GM12865 (cell line): ENCODE results near the gene FBLN1.

Experiments
- DNase-seq: peaks from one replicate; pipeline ENCODE4 v3.0.0; 2010; ENCODE audit warnings: low read depth
- H3K4me3 ChIP-seq: 2 replicates; pipeline ENCODE4 v1.5.1; 2011; ENCODE audit warnings: mild to moderate bottlenecking, low read depth, low read length, control low read depth
- CTCF ChIP-seq: IDR thresholded peaks from 2 replicates; pipeline ENCODE4 v1.5.1; 2011; ENCODE audit warnings: low read length, control low read depth, low read depth, inconsistent platforms; ENCODE audit not compliant: insufficient read depth; ENCODE audit errors: missing control alignments

The FBLN1 gene

GRCh38 chr22:45476814-45477213 is 25.9 kb upstream of the FBLN1 start:
- DNase-seq, result no peak

DNA sequence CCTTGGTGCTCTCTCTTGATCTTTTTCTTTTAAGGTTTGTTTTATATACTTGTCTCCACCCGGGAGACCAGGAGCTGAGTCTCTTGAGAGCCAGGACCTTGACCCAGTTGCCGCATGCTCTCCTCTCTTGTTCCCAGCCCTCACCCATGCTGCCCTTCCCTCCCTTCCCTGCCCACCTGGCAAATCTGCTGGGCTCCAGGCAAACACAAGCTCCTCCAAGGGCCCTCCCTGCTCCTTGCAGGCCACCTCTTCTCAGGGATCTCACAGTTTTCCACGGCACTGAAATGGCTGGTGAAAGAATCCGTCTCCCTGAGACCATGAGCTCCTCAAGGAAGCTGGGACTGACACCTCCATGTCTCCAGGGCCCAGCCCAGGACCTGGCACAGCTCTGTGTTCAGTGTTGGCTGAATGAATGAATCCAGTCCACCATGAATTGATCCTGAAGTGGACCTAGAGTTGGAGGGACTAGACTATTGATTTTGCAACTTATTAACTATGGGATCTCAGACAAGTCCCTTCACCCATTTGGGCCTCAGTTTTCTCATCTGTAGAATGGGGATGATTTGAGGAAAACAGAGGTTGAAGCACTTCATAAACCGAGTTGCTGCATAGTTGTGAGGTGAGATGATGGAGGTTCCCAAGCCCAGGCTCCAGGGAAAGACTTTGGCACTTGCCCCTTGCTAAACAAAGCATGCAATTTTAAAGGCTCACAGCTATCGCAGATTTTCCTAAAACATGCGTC is 25.1 kb upstream of the FBLN1 start:
- TF ChIP-seq CTCF, result no peak
- no peak for DNase-seq
- H3K4me3 ChIP-seq, result no peak overlapping the region

More at GRCh38 chr22:45476814-45477213, 25.9 kb upstream of the FBLN1 start:
- no peak overlapping the region for H3K4me3 ChIP-seq
- TF ChIP-seq CTCF, result no peak

DNA sequence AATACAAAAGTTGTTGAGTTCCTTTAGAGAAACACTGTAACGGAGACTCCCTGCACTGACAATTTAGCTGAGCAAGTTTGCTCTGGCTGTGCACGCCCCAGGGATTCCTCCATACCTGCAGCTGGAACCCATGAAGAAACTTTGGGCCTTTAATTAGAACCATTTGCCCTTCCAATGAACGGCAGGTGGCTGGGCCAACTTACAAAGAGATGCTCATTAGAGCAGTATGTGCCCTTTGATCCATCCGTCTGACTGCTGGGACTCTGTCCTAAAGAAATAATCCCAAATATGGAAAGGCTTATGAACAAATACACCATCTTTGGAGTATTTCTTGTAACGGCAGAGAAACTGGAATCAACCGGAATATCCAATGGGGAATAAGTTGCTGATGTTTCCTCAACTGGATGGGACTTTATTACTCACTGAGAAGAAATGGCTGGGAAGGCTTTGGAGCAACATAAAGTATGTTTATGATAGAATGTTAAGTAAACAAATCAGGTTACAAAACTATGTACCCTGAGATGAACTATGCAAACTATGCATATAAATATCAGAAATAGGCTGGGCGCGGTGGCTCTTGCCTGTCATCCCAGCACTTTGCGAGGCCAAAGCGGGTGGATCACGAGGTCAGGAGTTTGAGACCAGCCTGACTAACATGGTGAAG is 24.4 kb upstream of the FBLN1 start:
- no peak for TF ChIP-seq CTCF
- no peak for DNase-seq
- no peak overlapping the region for H3K4me3 ChIP-seq

- no peak for TF ChIP-seq CTCF
- H3K4me3 ChIP-seq, result no peak overlapping the region
- no peak for DNase-seq
Observed at GRCh38 chr22:45480717-45481116, 22.0 kb upstream of the FBLN1 start.

DNA sequence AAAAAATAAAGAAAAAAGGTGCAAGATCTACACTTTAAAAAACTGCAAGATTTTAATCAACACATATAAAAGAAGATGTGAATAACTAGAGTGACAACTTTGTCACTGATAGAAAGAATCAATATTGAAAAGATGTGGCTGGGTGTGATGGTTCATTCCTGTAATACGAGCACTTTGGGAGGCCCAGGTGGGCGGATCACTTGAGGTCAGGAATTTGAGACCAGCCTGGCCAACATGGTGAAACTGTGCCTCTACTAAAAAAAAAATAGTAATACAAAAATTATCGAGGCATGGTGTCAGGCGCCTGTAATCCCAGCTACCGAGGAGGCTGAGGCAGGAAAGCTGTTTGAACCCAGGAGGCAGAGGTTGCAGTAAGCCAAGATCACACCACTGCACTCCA is 21.0 kb upstream of the FBLN1 start:
- DNase-seq, result no peak
- H3K4me3 ChIP-seq, result no peak overlapping the region
- TF ChIP-seq CTCF, result no peak

- TF ChIP-seq CTCF, result no peak
- no peak for DNase-seq
- H3K4me3 ChIP-seq, result no peak overlapping the region
Observed at GRCh38 chr22:45482169-45482568, 20.5 kb upstream of the FBLN1 start.
